ENCODE data around the gene CASZ1.

CASZ1 gene

DNA sequence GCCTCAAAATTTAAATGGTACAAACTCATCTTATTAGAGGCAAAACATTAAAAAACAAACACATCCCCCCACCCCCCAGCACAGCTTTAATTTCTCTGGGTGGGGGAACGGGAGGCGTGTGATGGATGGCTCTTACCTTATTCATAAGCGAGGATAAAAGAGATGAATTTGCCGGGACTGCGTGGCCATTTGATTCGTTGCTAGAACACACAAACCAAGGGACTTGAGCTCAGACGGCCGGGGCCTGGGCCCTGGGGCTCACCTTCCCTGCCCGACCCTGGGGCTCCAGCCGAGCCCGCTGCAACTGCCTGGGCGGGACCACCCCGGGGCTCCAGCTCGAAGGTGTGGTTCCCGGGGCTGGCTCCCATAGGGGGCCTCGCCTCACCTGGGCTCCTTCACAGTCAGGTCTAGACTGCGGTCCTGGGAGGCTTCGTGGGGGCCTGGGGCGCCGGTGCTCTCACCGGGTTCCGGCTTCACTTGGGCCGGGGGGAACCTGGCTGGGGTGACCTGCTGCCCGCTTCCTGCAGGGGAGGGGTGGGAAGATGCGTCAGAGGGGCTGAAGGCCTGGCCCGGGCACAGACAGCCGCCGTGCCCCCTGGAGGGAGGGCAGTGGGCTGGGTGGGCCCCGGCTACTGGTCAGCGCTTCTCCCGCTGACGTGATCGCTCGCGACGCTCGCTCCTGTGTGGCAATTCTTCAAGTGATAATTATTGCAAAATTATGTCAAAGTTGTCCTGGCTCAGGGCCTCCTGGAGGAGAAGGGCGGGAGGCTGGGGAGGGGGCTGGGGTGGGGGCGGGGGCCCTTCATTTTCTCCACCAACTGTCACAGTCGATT is 145.7 kb downstream of the CASZ1 start:
- DNase-seq (ENCODE audit: low spot score in 2 of 2): no peak
- Mint-ChIP-seq H3K27me3 (no peaks in the 10 kb centered on the region), H3K4me1 (no peaks in the 10 kb centered on the region), H3K9me3 (no peaks in the 10 kb centered on the region), H3K36me3 (ENCODE audit: insufficient read depth) (peaks cover 21% of the 10 kb centered on the region), H3K27ac (ENCODE audit: low read depth) (no peak overlapping the region), H3K4me3 (no peak overlapping the region)
- no peak for ATAC-seq (replicated peaks; ENCODE audit: extremely low read depth, poor library complexity, severe bottlenecking)

DNA sequence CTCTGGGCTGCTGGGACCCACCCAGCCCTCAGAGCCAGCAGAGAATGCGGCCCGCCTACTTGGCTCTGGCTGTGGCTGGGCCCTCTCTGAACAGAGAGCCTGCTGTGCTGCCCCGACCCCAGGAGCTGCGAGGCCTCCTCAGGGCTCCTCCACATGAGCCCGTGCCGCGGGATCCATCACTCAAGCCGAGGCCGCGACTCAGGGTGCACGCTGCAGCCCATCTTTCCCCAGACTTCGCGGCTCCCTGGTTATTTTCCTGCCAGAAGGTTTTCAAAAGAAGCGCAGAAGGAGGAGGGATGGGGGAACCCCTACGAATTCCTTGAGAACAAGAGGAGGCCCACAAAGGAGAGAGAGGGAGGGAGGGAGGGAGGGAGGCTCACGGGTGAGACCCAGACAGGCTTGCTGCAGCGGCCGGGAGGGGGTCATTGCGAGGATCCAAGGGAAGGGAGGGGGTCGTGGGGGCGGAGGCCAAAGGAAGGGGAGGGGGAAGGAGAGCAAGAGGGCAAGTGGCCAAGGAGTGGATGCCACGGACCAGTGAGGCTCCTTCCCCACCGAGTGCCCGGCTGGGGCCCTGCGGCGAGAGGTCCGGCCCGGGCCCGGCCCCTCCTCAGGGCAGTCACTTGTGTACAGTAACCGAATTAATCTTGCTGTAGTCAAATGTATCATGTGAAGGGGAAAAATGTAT is 146.8 kb downstream of the CASZ1 start:
- no peak for DNase-seq (ENCODE audit: low spot score in 2 of 2)
- Mint-ChIP-seq H3K4me1 (no peaks in the 10 kb centered on the region), H3K27me3 (no peaks in the 10 kb centered on the region), H3K9me3 (no peaks in the 10 kb centered on the region), H3K27ac (ENCODE audit: low read depth) (no peak overlapping the region), H3K4me3 (no peak overlapping the region), H3K36me3 (ENCODE audit: insufficient read depth) (peaks cover 18% of the 10 kb centered on the region)
- ATAC-seq (replicated peaks; ENCODE audit: extremely low read depth, poor library complexity, severe bottlenecking): no peak

DNA sequence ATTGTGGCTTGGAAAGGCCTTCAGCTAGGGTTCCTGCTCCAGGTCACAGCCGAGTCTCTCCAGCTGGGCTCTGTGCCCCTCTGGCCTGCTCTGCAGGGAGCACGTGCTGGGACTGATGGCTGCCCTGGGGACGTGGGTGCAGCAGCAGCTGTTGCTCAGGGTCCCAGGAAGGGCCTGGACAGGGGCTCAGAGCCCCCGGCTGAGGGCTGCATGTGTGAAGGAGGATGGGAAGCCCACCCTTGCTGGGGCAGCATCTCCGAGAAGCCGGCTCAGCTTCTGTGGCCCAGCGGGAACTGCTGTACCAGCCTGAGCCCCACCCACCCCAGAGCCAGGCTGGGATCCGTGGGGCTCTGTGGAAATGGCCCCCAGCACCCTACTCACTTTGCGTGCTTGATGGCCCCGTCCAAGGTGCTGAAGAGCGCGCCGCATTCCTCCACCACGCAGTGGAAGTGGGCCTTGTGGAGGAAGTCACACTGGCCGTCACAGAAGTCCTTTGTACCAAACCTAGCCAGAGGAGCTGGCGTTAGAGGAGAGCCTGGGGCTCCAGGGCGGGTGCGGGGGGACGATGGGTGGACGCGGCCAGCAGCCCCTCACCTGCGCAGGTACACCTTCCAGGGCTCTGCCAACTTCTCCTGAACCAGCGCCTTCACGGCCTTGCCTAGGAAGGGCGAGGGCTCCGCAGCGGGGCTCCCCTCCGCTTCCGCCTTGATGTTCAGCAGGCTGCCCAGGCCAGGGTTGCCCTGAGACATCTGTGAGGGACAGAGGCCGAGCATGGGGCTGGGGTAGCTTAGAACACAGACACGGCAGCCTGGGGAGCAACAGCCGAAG is 147.5 kb downstream of the CASZ1 start:
- no peaks in the 10 kb centered on the region for H3K9me3 Mint-ChIP-seq
- ATAC-seq (replicated peaks; ENCODE audit: extremely low read depth, poor library complexity, severe bottlenecking) (no peak), DNase-seq (ENCODE audit: low spot score in 2 of 2) (no peak)
- no peaks in the 10 kb centered on the region for H3K27me3 Mint-ChIP-seq
- H3K36me3 Mint-ChIP-seq (ENCODE audit: insufficient read depth): peaks cover 16% of the 10 kb centered on the region
- no peaks in the 10 kb centered on the region for H3K4me1 Mint-ChIP-seq
- no peak overlapping the region for H3K4me3 Mint-ChIP-seq
- H3K27ac Mint-ChIP-seq (ENCODE audit: low read depth): no peak overlapping the region

DNA sequence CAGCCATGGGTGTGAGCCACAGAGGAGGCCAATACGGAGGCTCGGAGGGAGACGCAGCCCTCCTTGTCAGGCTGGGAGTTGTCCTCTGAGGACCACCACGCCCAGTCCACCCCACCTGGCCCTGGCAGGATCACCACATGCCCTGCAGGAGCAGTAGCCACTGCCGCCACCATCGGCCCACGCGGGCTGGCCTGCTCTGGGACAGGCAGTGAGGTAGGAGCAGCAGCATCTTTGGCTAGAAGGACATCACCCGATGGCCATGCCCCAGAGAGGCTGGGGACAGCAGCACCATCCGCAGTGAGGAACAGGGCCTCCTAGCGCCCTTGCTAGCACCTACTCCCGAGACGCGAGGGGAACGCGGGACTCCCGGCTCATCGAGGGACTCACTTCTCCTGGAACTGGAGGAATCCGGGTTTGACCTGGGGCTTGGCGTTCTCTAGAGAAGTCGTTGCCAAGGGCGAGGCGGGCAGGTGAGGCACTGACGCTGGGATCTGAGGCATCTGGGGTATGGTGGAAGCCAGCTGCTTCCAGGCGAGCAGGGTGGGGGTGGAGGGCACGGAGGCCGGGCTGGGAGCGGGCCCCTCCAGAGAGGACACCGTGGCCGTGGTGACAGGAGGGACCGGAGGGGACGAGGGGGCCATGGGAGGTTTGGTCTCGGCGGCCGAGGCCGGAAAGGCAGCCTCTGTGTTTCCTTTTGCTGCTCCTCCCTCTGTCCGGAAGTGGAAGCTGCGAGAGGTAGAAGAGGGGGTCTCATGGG is 148.9 kb downstream of the CASZ1 start:
- no peak overlapping the region for H3K4me3 Mint-ChIP-seq
- no peaks in the 10 kb centered on the region for H3K27me3 Mint-ChIP-seq
- H3K4me1 Mint-ChIP-seq: no peaks in the 10 kb centered on the region
- DNase-seq (ENCODE audit: low spot score in 2 of 2): no peak
- no peak overlapping the region for H3K27ac Mint-ChIP-seq (ENCODE audit: low read depth)
- no peaks in the 10 kb centered on the region for H3K9me3 Mint-ChIP-seq
- peaks cover 13% of the 10 kb centered on the region for H3K36me3 Mint-ChIP-seq (ENCODE audit: insufficient read depth)
- no peak for ATAC-seq (replicated peaks; ENCODE audit: extremely low read depth, poor library complexity, severe bottlenecking)

DNA sequence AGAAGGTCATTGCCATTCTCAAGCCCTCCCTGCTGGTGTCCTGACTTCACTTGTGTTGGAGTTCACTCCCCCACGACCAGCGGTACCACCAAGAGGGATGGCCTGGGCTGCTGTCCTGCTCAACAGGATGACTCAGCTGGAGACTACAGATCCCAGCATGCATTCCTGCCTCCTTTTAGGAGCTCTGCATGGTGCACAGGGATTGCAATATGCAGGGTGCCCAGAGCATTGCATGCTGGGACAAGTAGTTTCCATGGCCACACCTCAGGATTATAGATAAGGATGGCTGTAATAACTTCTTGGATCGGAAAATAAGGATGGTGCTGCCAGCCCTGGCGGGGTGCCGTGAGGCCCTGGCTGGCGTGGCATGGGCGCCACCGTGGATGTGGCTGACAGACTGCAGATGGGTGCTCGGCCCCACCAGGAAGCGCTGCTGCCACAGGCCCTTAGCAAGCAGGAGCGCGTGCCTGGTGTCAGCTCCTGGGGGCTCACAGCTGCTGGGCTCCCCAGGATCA is 150.0 kb downstream of the CASZ1 start:
- no peak for ATAC-seq (replicated peaks; ENCODE audit: extremely low read depth, poor library complexity, severe bottlenecking)
- H3K27me3 Mint-ChIP-seq: no peaks in the 10 kb centered on the region
- H3K4me3 Mint-ChIP-seq: no peak overlapping the region
- H3K4me1 Mint-ChIP-seq: no peaks in the 10 kb centered on the region
- peaks cover 11% of the 10 kb centered on the region for H3K36me3 Mint-ChIP-seq (ENCODE audit: insufficient read depth)
- DNase-seq (ENCODE audit: low spot score in 2 of 2): no peak
- no peak overlapping the region for H3K27ac Mint-ChIP-seq (ENCODE audit: low read depth)
- no peaks in the 10 kb centered on the region for H3K9me3 Mint-ChIP-seq

DNA sequence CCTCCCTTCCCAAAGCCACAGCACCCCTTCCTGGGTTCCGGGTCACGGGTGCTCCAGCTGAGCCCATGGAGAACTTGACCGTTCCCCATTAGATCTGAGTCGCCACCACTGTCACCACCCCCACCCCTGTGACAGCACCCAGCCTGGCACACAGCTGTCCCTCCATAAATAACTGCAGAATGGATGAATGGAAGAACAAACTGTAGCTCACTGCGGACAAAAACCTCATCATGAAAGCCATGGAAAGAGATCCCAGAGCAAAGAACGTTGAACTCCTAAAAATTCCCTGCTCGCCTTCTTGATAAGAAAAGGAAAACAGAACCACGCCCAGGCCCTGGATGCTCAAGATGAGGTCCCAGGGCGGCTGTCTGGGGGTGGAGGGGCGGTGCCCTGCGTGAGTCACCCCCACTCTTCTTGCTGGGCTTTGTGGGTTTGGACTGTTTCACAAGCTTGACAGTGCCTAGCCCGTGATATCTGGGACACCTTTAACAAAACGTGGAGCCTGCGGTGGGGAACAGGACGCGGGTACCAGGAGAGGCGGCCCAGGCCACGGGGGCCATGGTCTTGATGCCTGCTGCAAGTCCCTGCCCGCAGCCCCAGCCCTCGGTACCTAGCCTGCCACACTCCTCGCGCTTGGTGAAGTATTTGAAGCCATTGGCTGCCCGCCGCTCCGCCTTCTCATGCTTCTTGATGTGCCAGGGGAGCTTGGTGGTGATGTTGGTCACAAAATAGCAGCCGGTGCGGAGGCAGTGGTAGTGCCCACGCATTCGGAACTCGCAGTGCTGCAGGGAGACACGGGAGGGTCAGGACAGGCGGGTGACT is 151.9 kb downstream of the CASZ1 start:
- Mint-ChIP-seq H3K27ac (ENCODE audit: low read depth) (no peak overlapping the region), H3K36me3 (ENCODE audit: insufficient read depth) (peaks cover 9% of the 10 kb centered on the region), H3K27me3 (no peaks in the 10 kb centered on the region), H3K9me3 (no peaks in the 10 kb centered on the region), H3K4me3 (no peak overlapping the region), H3K4me1 (no peaks in the 10 kb centered on the region)
- DNase-seq (ENCODE audit: low spot score in 2 of 2) (no peak), ATAC-seq (replicated peaks; ENCODE audit: extremely low read depth, poor library complexity, severe bottlenecking) (no peak)

DNA sequence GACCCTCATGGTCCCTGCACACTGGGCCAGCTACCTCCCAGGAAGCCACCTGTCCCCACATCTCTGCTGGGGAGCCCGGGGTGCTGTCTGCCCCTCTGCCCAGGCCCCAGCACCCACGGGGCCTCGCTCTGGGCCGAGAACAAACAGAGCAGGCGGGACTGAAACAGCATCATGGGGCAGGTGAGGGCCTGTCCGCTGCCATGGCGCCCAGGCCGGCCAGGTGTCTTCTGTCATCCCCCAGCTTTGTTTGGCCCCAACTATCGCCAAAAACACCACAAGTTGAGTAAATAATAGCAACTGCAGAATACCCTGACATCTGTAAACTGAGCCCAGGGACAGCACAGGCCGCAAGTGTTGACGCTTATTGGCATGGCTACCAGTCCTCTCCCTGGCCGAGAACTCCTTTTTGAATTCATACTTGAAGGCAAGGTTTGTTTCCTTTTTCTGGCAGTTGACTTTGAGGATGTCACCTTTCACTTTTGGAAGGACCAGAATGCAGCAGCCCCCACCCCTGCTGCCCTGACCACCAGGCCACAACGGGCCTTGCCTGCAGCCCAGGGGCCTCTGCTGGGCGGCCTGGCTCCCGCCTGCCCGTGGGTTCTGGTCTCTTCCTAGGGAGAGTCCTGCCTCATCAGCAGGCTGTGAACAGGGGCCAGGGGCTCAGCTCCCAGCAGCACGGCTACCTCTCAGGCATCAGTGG is 152.7 kb downstream of the CASZ1 start:
- no peak overlapping the region for H3K27ac Mint-ChIP-seq (ENCODE audit: low read depth)
- ATAC-seq (replicated peaks; ENCODE audit: extremely low read depth, poor library complexity, severe bottlenecking): no peak
- no peaks in the 10 kb centered on the region for H3K9me3 Mint-ChIP-seq
- no peaks in the 10 kb centered on the region for H3K27me3 Mint-ChIP-seq
- H3K36me3 Mint-ChIP-seq (ENCODE audit: insufficient read depth): peaks cover 9% of the 10 kb centered on the region
- no peak for DNase-seq (ENCODE audit: low spot score in 2 of 2)
- H3K4me1 Mint-ChIP-seq: no peaks in the 10 kb centered on the region
- H3K4me3 Mint-ChIP-seq: no peak overlapping the region

DNA sequence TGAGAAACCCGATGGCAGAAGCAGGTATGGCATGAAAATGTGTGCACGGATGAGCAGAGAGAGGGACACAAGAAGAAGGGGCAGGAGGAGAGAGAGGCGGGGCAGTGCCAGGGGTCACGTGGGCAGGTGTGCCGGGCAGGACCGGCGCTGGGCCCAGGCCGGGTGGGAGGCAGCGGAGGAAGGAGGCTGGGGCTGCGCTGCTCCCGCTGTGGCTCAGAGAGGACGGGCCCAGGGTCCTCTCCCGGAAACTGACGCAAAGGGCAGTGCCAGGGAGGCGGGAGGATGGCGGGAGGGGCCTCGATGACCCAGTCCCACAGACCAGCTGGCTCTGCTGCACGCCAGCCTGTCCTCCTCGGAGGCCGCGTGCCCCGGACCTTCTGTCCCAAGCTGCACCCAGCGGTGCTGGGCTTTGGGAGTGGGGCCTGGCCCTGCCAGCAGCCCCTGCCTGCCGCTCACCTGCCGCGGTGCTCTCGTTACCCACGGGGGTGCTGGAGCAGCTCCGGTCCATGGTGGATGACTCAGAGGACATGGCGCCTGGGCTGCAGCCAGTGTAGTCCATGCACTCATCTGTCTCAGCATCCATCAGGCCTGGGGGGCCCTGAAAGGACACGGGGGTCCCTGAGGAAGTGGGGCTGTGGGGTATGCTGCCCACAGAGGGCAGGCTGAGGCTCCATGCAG is 153.9 kb downstream of the CASZ1 start:
- Mint-ChIP-seq H3K4me1 (no peaks in the 10 kb centered on the region), H3K27ac (ENCODE audit: low read depth) (no peak overlapping the region), H3K36me3 (ENCODE audit: insufficient read depth) (peaks cover 9% of the 10 kb centered on the region), H3K9me3 (no peaks in the 10 kb centered on the region), H3K4me3 (no peak overlapping the region), H3K27me3 (no peaks in the 10 kb centered on the region)
- DNase-seq (ENCODE audit: low spot score in 2 of 2) (no peak), ATAC-seq (replicated peaks; ENCODE audit: extremely low read depth, poor library complexity, severe bottlenecking) (no peak)

DNA sequence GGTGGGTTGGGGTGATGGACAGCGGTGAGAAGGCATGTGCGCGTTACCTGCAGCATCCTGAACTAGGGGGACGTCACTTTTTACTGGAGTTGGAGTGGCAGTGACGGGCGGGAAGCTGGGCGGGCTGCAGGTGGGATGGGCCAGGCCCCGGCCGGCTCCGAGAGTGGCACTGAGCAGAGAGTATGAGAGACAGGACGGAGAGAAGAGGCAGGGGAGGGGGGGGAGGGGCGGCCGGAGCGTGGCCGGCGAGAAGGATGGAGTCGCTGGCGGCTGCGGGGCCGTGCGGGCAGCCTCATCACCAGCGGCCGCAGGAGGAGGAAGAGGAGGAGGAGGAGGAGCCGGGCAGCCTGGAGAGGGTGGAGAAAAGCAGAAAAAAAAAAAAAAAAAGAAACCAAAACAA is 154.5 kb downstream of the CASZ1 start:
- DNase-seq (ENCODE audit: low spot score in 2 of 2): no peak
- Mint-ChIP-seq H3K4me1 (no peaks in the 10 kb centered on the region), H3K4me3 (no peak overlapping the region), H3K27ac (ENCODE audit: low read depth) (no peak overlapping the region), H3K27me3 (no peaks in the 10 kb centered on the region), H3K9me3 (no peaks in the 10 kb centered on the region), H3K36me3 (ENCODE audit: insufficient read depth) (peaks cover 9% of the 10 kb centered on the region)
- ATAC-seq (replicated peaks; ENCODE audit: extremely low read depth, poor library complexity, severe bottlenecking): no peak

DNA sequence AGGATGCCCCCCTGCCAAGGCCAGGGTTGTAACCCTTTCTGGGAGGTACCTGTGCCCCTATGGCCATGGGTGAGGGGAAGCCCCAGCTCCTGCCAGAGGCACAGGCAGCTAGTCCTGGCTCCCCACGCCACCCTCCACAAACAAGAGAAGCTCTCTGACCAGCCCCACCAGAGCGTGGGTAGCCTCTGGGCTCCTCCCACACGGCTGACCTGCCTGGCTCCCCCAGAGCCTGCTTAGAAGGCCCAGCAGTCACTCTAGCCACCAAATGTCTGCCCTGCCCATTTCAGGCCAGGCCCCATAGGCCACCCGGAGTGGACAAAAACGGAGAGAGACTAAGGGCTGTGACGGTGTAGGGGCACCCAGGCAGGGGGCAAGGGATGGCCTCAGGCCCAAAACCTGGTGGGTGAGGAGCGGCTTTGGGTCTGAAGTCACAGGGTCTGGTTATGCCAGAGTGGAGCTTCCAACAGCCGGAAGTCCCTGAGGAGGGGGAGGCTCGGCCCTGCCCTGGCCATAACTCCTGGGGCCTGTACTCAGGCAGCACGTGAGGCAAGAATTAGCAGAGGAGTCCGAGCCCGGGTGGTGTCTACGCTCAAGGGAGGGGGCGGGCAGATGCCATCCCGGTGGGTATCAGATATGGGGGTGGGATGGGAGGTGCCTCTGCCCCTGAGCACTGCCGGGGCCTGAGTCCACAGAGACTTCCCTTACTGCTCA is 155.4 kb downstream of the CASZ1 start:
- no peak for DNase-seq (ENCODE audit: low spot score in 2 of 2)
- Mint-ChIP-seq H3K4me3 (no peak overlapping the region), H3K9me3 (no peaks in the 10 kb centered on the region), H3K27ac (ENCODE audit: low read depth) (peak overlapping the region; percentile 49), H3K36me3 (ENCODE audit: insufficient read depth) (peaks cover 5% of the 10 kb centered on the region), H3K4me1 (no peaks in the 10 kb centered on the region), H3K27me3 (no peaks in the 10 kb centered on the region)
- ATAC-seq (replicated peaks; ENCODE audit: extremely low read depth, poor library complexity, severe bottlenecking): no peak
